Gastrocnemius medialis (tissue), 4 donors: ENCODE data around the gene HOMER2.

Source experiments
- CTCF ChIP-seq, 5 experiments: fragments of 450-650 bp in 3 of 5; fragments of 200-600 bp in 2 of 5; sonication (generic) in 2 of 5; IDR thresholded peaks in 4 of 5; conservative IDR thresholded peaks in 1 of 5; 1 replicate in 4 of 5; 2 replicates in 1 of 5; pipeline ENCODE4 v1.5.1; 2016 to 2019; ENCODE audit warnings: antibody characterized with exemption in 5 of 5, mild to moderate bottlenecking in 3 of 5, moderate library complexity in 3 of 5
- POLR2A ChIP-seq, 2 donors: fragments of 450-650 bp; IDR thresholded peaks; one replicate each; pipeline ENCODE4 v1.6.1; 2017; ENCODE audit warnings: antibody characterized with exemption in 2 of 2, mild to moderate bottlenecking in 2 of 2, moderate library complexity in 2 of 2

- no peak for TF ChIP-seq POLR2A (IDR thresholded peaks at IDR 0.05)
- TF ChIP-seq CTCF (IDR thresholded peaks at IDR 0.05 in 4 of 5, conservative IDR thresholded peaks at IDR 0.05 in 1 of 5) = no peak
These were observed 7.2 kb downstream of the HOMER2 start for GRCh38 chr15:82945326-82945725.
